HEK293T (cell line): ENCODE data around the gene OSBPL3.

Source experiments
- CTBP1 ChIP-seq: fragments of 450-650 bp; IDR thresholded peaks from 2 replicates; pipeline ENCODE4 v1.6.1; 2016; ENCODE audit warnings: borderline replicate concordance
- FOXA1 ChIP-seq: fragments of 450-650 bp; IDR thresholded peaks from 2 replicates; pipeline ENCODE4 v1.6.1; 2016; ENCODE audit warnings: mild to moderate bottlenecking
- FOXK2 ChIP-seq: fragments of 450-650 bp; IDR thresholded peaks from 2 replicates; pipeline ENCODE4 v1.6.1; 2016; ENCODE audit warnings: mild to moderate bottlenecking
- FOXM1 ChIP-seq: fragments of 450-650 bp; IDR thresholded peaks from 2 replicates; pipeline ENCODE4 v1.6.1; 2017; ENCODE audit warnings: mild to moderate bottlenecking, borderline replicate concordance
- HDGF ChIP-seq: fragments of 450-650 bp; IDR thresholded peaks from 2 replicates; pipeline ENCODE4 v1.6.1; 2017; ENCODE audit warnings: antibody characterized with exemption, borderline replicate concordance
- L3MBTL2 ChIP-seq: fragments of 450-650 bp; conservative IDR thresholded peaks from 2 replicates; pipeline ENCODE4 v1.6.1; 2016; ENCODE audit warnings: mild to moderate bottlenecking
- ZNF384 ChIP-seq: fragments of 450-650 bp; IDR thresholded peaks from 2 replicates; pipeline ENCODE4 v1.6.1; 2016

DNA sequence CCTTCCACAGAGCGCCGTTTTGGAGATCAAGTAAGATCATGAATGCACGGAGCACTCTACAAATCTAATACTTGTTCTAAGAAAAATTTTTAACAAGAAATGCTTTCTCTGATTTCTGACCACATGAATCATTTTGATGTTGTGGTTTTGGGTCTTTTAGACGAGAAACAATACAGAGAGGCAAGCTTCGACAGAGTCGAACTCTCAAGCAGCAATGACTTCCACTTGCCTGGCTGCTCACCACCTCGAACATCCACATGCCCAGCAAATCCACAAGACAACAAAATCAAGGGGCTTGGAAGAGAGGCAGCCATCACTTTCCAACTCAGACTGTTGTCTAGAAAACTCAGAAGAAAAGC lies 153.3 kb downstream of the OSBPL3 start:
- TF ChIP-seq CTBP1 (no peak), FOXA1 (no peak), FOXK2 (no peak), FOXM1 (no peak), ZNF384 (no peak), L3MBTL2 (no peak), HDGF (no peak)
